Suprapubic skin (tissue), 4 donors: ENCODE results near the gene RMND1. TPM values are rescaled to one million over a fixed set of nuclear protein-coding genes. Genes with fewer than 3 reads are reported as not detected.

ENCODE experiments used
- DNase-seq, 2 donors: peaks; one replicate each; pipeline ENCODE4 v3.0.0-alpha.2; 2019; ENCODE audit warnings: low spot score in 2 of 2
- H3K27ac ChIP-seq: fragments of 200-600 bp; sonication (generic); one replicate; pipeline ENCODE4 v1.5.1; 2019
- H3K27me3 ChIP-seq: fragments of 200-600 bp; sonication (generic); one replicate; pipeline ENCODE4 v1.5.1; 2019
- H3K36me3 ChIP-seq: fragments of 200-600 bp; sonication (generic); one replicate; pipeline ENCODE4 v1.5.1; 2019
- H3K4me1 ChIP-seq: fragments of 200-600 bp; sonication (generic); one replicate; pipeline ENCODE4 v1.5.1; 2019
- H3K4me3 ChIP-seq: fragments of 200-600 bp; sonication (generic); one replicate; pipeline ENCODE4 v1.5.1; 2019; ENCODE audit warnings: mild to moderate bottlenecking
- H3K9me3 ChIP-seq: fragments of 200-600 bp; sonication (generic); one replicate; pipeline ENCODE4 v1.5.1; 2019
- CTCF ChIP-seq, 2 donors: fragments of 200-600 bp in 1 of 2; fragments of 450-650 bp in 1 of 2; sonication (generic) in 1 of 2; IDR thresholded peaks; one replicate each; pipeline ENCODE4 v1.5.1; 2016 to 2019; ENCODE audit warnings: antibody characterized with exemption in 2 of 2, mild to moderate bottlenecking in 1 of 2, moderate library complexity in 1 of 2
- EP300 ChIP-seq: sonication (generic); formaldehyde crosslinking; IDR thresholded peaks from one replicate; pipeline ENCODE4 v1.6.1; 2017; ENCODE audit warnings: antibody characterized with exemption
- POLR2A ChIP-seq, 2 donors: fragments of 450-650 bp; IDR thresholded peaks; one replicate each; pipeline ENCODE4 v1.6.1; 2017; ENCODE audit warnings: antibody characterized with exemption in 2 of 2, mild to moderate bottlenecking in 2 of 2, moderate library complexity in 2 of 2
- POLR2AphosphoS5 ChIP-seq, 3 donors: sonication (generic); formaldehyde crosslinking; IDR thresholded peaks; one replicate each; pipeline ENCODE4 v1.6.1; 2017; ENCODE audit warnings: antibody characterized with exemption in 3 of 3
- whole genome bisulfite sequencing: methylation state at CpG from one replicate; pipeline ENCODE4 v1.1.5; 2018; 5-methylcytosine and 5-hydroxymethylcytosine counted together
- total RNA-seq, 4 donors: library from RNA; depleted of rRNA; stranded (reverse); fragments of >200 nt; gene quantifications; one replicate each; pipeline ENCODE4 v1.1.0, GENCODE V29; 2016

RMND1 gene
- total RNA-seq, 4 donors from 2014 or later, result 11.7 to 25.7 (median 12.8) TPM

GRCh38 chr6:151414641-151415260 is 37.2 kb downstream of the RMND1 start:
- Histone ChIP-seq H3K27ac (no peak overlapping the region), H3K9me3 (no peaks in the 10 kb centered on the region), H3K4me3 (no peak overlapping the region), H3K4me1 (no peaks in the 10 kb centered on the region), H3K36me3 (peaks cover 59% of the 10 kb centered on the region), H3K27me3 (no peaks in the 10 kb centered on the region)
- DNase-seq, result no peak
- TF ChIP-seq CTCF (IDR thresholded peaks at IDR 0.05), result no peak
- 95% methylated on average over 3 of the region's 3 CpGs for WGBS

GRCh38 chr6:151413372-151414145 is 38.4 kb downstream of the RMND1 start:
- DNase-seq, result no peak
- H3K27me3 ChIP-seq, result no peaks in the 10 kb centered on the region
- H3K36me3 ChIP-seq, result peaks cover 48% of the 10 kb centered on the region
- H3K9me3 ChIP-seq, result no peaks in the 10 kb centered on the region
- H3K4me1 ChIP-seq, result no peaks in the 10 kb centered on the region
- no peak overlapping the region for H3K27ac ChIP-seq
- no peak overlapping the region for H3K4me3 ChIP-seq
- TF ChIP-seq EP300 (no peak), POLR2A (IDR thresholded peaks at IDR 0.05) (no peak), POLR2AphosphoS5 (IDR thresholded peaks at IDR 0.05) (no peak), CTCF (IDR thresholded peaks at IDR 0.05) (no peak)
- WGBS, result 92% methylated on average over 8 of the region's 8 CpGs

- no peak overlapping the region for H3K4me3 ChIP-seq
- no peak for TF ChIP-seq POLR2A (IDR thresholded peaks at IDR 0.05)
- no peak for TF ChIP-seq POLR2AphosphoS5 (IDR thresholded peaks at IDR 0.05)
- TF ChIP-seq EP300, result no peak
- no peak for TF ChIP-seq CTCF (IDR thresholded peaks at IDR 0.05)
- H3K4me1 ChIP-seq, result no peaks in the 10 kb centered on the region
- no peak for DNase-seq
- H3K27me3 ChIP-seq, result no peaks in the 10 kb centered on the region
- 90% methylated on average over 3 of the region's 3 CpGs for WGBS
- no peaks in the 10 kb centered on the region for H3K9me3 ChIP-seq
- H3K27ac ChIP-seq, result no peak overlapping the region
- peaks cover 49% of the 10 kb centered on the region for H3K36me3 ChIP-seq
Measured at GRCh38 chr6:151412909-151413308, 39.0 kb downstream of the RMND1 start.

- TF ChIP-seq EP300 (no peak), CTCF (IDR thresholded peaks at IDR 0.05) (no peak), POLR2AphosphoS5 (IDR thresholded peaks at IDR 0.05) (no peak), POLR2A (IDR thresholded peaks at IDR 0.05) (no peak)
- no peak for DNase-seq
- Histone ChIP-seq H3K4me3 (no peak overlapping the region), H3K36me3 (peaks cover 40% of the 10 kb centered on the region), H3K9me3 (no peaks in the 10 kb centered on the region), H3K27me3 (no peaks in the 10 kb centered on the region), H3K4me1 (no peaks in the 10 kb centered on the region), H3K27ac (no peak overlapping the region)
- WGBS, result 95% methylated on average over 7 of the region's 7 CpGs
Measured at GRCh38 chr6:151409679-151410078, 42.2 kb downstream of the RMND1 start.

GRCh38 chr6:151409260-151409659 is 42.7 kb downstream of the RMND1 start:
- no peaks in the 10 kb centered on the region for H3K27me3 ChIP-seq
- no peak for DNase-seq
- H3K4me3 ChIP-seq, result no peak overlapping the region
- H3K4me1 ChIP-seq, result no peaks in the 10 kb centered on the region
- no peaks in the 10 kb centered on the region for H3K9me3 ChIP-seq
- WGBS, result 96% methylated on average over 2 of the region's 2 CpGs
- TF ChIP-seq EP300 (no peak), POLR2AphosphoS5 (IDR thresholded peaks at IDR 0.05) (no peak), POLR2A (IDR thresholded peaks at IDR 0.05) (no peak)
- H3K27ac ChIP-seq, result no peak overlapping the region
- peaks cover 42% of the 10 kb centered on the region for H3K36me3 ChIP-seq
